ENCODE data around the gene TTC7B.

DNA sequence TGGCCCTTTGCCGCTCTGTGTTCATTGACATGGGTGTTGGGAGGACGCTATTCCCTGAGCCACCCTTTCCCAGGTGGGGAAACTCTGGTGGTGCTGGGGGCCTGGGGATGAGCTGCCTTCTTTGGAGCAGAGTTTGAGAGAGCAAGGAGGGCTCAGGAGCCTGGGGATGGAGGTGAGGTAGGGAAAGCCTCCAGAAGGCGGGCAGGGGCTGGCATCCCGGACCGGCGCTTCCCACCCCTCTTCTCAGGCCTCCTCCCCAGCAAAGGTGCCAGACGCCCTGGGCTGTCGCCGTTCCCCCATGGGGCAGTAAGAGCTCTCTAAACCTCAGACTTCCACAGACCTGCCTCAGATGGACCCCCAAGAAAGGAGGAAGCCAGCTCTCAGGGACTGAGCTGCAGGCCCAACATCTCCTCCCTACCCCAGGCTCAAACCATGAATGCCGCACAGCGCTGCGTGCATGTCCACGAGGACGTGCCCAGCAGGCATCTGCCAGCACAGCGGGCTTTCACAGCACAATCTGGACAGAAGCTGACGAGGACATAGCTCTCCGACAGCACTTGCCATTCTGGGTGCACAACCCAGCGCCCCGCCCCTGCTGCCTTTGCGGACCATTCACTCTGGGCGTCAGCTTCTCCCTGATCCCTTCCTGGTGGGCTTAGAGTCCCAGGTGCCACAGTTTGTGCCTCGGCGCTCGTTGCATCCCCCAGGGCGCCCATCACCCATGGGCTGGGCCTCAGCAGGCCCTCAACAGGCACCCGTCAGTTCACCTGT lies 14.9 kb upstream of the TTC7B start:
- no peak for TF ChIP-seq ZBTB42 (CRISPR knock-in tag; IDR thresholded peaks at IDR 0.05)
- no peak for TF ChIP-seq POLR2A (IDR thresholded peaks at IDR 0.05; ENCODE audit: insufficient read depth in 1 of 2, low read depth in 2 of 2, low read length in 2 of 2)
- TF ChIP-seq EZH2 (conservative IDR thresholded peaks at IDR 0.05; ENCODE audit: low read depth, low read length) = no peak
- no peak for TF ChIP-seq ZFY (CRISPR knock-in tag; IDR thresholded peaks at IDR 0.05)
- TF ChIP-seq, protein P1, sequence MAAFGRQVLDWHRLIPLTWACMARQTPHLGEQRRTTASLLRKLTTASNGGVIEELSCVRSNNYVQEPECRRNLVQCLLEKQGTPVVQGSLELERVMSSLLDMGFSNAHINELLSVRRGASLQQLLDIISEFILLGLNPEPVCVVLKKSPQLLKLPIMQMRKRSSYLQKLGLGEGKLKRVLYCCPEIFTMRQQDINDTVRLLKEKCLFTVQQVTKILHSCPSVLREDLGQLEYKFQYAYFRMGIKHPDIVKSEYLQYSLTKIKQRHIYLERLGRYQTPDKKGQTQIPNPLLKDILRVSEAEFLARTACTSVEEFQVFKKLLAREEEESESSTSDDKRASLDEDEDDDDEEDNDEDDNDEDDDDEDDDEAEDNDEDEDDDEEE (CRISPR knock-in tag; IDR thresholded peaks at IDR 0.05) = no peak
- no peak for TF ChIP-seq FOXA1 (IDR thresholded peaks at IDR 0.05)
- no peak for TF ChIP-seq FOXA1 (CRISPR knock-in tag; IDR thresholded peaks at IDR 0.05)
- TF ChIP-seq KLF9 (CRISPR knock-in tag; IDR thresholded peaks at IDR 0.05; ENCODE audit: low read depth) = no peak
- TF ChIP-seq TAF1 (CRISPR knock-in tag; IDR thresholded peaks at IDR 0.05) = no peak
- TF ChIP-seq CREB1 (IDR thresholded peaks at IDR 0.05) = no peak
- TF ChIP-seq CREB1 (CRISPR knock-in tag; IDR thresholded peaks at IDR 0.05) = no peak
- TF ChIP-seq GFI1 (CRISPR knock-in tag; IDR thresholded peaks at IDR 0.05; ENCODE audit: borderline replicate concordance) = no peak
